Colonic mucosa (tissue), 4 donors: Measurements from ENCODE around the gene SPPL3. TPM values are rescaled to one million over a fixed set of nuclear protein-coding genes. Genes with fewer than 3 reads are reported as not detected.
A peak's percentile ranks its signal among the peaks of the same experiment; 100 is the strongest.

Experiments used
- DNase-seq: peaks from one replicate; pipeline ENCODE4 v3.0.0-alpha.2; 2020
- H3K27ac ChIP-seq: fragments of 200-600 bp; one replicate; pipeline ENCODE4 v1.8.0; 2021
- H3K27me3 ChIP-seq: fragments of 200-600 bp; one replicate; pipeline ENCODE4 v1.8.0; 2021
- H3K36me3 ChIP-seq: fragments of 200-600 bp; one replicate; pipeline ENCODE4 v1.8.0; 2021
- H3K4me1 ChIP-seq: fragments of 200-600 bp; one replicate; pipeline ENCODE4 v1.8.0; 2021; ENCODE audit warnings: mild to moderate bottlenecking
- H3K4me3 ChIP-seq: fragments of 200-600 bp; one replicate; pipeline ENCODE4 v1.8.0; 2021
- H3K9ac ChIP-seq, 2 donors: one replicate each; pipeline ENCODE4 v1.7.0; 2013; ENCODE audit warnings: control low read depth in 2 of 2, low read depth in 2 of 2, low read length in 2 of 2
- H3K9me3 ChIP-seq: fragments of 200-600 bp; one replicate; pipeline ENCODE4 v1.8.0; 2021
- intact Hi-C: fragments of 100-400 bp; cut with DNase I; formaldehyde crosslinking; loops from one replicate; pipeline ENCODE4 v1.14.1; 2022
- total RNA-seq, 2 donors: library from RNA; stranded (reverse); fragmentation: NEBNext Ultra II Directional in 1 of 2; extraction: Animal tissue kit (Norgen Biotek cat#: 25700) in 1 of 2; gene quantifications; one replicate each; pipeline ENCODE4 v1.2.1, GENCODE V29; 2021
- TF ChIP-seq, protein P1 (sequence below): fragments of 200-600 bp; IDR thresholded peaks from one replicate; pipeline ENCODE4 v1.8.0; 2022; ENCODE audit warnings: antibody characterized with exemption, mild to moderate bottlenecking
- donor health status: healthy.
- donor health status: DM: no; HTN: no; CAD: no.
- donor health status: DM: no; HTN: no; CAD: no.

Gene SPPL3
- total RNA-seq, 2 donors from 2014 or later = 44.7 to 55.2 TPM

DNA sequence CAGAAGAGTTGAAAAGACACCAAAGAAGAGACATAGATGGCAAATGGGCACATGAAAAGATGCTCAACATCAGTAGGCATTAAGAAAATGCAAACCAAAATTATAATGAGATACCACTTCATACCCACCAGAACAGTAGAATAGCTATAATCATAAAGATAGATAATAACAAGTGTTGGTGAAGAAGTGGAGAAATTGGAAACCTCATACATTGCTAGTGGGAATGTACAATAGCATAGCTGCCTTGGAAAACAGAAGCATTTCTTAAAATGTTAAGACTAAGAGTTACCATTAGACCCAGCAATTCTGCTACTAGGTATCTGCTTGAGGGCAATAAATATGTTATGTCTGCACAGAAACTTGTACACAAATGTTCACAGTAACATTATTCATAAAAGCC, 99.7 kb downstream of the SPPL3 start:
- H3K27me3 ChIP-seq = no peaks in the 10 kb centered on the region
- TF ChIP-seq, protein P1, sequence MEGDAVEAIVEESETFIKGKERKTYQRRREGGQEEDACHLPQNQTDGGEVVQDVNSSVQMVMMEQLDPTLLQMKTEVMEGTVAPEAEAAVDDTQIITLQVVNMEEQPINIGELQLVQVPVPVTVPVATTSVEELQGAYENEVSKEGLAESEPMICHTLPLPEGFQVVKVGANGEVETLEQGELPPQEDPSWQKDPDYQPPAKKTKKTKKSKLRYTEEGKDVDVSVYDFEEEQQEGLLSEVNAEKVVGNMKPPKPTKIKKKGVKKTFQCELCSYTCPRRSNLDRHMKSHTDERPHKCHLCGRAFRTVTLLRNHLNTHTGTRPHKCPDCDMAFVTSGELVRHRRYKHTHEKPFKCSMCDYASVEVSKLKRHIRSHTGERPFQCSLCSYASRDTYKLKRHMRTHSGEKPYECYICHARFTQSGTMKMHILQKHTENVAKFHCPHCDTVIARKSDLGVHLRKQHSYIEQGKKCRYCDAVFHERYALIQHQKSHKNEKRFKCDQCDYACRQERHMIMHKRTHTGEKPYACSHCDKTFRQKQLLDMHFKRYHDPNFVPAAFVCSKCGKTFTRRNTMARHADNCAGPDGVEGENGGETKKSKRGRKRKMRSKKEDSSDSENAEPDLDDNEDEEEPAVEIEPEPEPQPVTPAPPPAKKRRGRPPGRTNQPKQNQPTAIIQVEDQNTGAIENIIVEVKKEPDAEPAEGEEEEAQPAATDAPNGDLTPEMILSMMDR = no peak
- no peaks in the 10 kb centered on the region for H3K9me3 ChIP-seq
- no peak overlapping the region for H3K9ac ChIP-seq
- no peak overlapping the region for H3K27ac ChIP-seq
- no peak for DNase-seq
- no peak overlapping the region for H3K4me3 ChIP-seq
- peaks cover under 1% of the 10 kb centered on the region for H3K36me3 ChIP-seq
- intact Hi-C loops = no loop called here
- no peaks in the 10 kb centered on the region for H3K4me1 ChIP-seq

DNA sequence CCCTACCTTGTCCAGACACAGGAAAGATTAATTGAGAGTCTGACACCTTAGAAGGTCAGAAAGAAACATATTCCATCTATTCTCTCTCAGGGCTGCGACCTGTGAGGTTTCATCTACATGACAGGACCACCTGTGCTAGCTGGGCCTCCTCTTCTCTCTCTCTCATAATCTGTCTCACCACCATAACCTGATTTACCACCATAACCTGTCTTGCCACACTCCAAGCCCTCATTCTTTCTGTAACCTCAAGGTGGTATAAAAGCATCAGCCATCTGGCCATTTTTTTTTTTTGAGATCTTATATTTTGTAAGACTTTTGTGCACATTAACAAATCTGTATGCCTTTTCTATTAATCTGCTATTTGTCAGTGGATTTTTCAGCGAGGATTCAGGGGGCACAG, 103.0 kb downstream of the SPPL3 start:
- no peak overlapping the region for H3K9ac ChIP-seq
- no peaks in the 10 kb centered on the region for H3K36me3 ChIP-seq
- H3K4me1 ChIP-seq = no peaks in the 10 kb centered on the region
- TF ChIP-seq, protein P1 = no peak
- no peaks in the 10 kb centered on the region for H3K9me3 ChIP-seq
- H3K27me3 ChIP-seq = no peaks in the 10 kb centered on the region
- no peak overlapping the region for H3K27ac ChIP-seq
- DNase-seq = no peak
- intact Hi-C loops = no loop called here
- no peak overlapping the region for H3K4me3 ChIP-seq

DNA sequence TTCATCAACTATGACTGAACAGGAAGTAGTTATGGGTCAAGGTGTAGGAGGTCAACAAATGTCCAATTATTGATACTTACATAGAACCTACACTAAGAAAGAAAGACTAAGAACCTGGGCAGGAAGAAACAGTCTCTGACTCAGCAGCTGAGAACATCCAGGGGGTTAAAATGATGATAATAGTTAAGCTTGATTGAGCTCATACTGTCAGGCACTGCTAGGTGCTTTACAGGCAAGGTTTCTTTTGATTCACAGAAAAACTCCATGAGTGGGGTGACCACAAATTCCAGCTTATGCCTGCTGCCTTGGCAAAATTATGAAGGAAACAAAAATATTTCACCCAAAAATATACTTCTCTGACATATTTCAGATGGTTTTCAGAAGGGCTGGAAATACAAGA, 103.5 kb downstream of the SPPL3 start:
- no peak for DNase-seq
- TF ChIP-seq, protein P1 = no peak
- Histone ChIP-seq H3K4me3 (no peak overlapping the region), H3K4me1 (no peaks in the 10 kb centered on the region), H3K36me3 (no peaks in the 10 kb centered on the region), H3K9me3 (no peaks in the 10 kb centered on the region), H3K9ac (no peak overlapping the region), H3K27ac (no peak overlapping the region), H3K27me3 (no peaks in the 10 kb centered on the region)
- intact Hi-C loops = no loop called here

DNA sequence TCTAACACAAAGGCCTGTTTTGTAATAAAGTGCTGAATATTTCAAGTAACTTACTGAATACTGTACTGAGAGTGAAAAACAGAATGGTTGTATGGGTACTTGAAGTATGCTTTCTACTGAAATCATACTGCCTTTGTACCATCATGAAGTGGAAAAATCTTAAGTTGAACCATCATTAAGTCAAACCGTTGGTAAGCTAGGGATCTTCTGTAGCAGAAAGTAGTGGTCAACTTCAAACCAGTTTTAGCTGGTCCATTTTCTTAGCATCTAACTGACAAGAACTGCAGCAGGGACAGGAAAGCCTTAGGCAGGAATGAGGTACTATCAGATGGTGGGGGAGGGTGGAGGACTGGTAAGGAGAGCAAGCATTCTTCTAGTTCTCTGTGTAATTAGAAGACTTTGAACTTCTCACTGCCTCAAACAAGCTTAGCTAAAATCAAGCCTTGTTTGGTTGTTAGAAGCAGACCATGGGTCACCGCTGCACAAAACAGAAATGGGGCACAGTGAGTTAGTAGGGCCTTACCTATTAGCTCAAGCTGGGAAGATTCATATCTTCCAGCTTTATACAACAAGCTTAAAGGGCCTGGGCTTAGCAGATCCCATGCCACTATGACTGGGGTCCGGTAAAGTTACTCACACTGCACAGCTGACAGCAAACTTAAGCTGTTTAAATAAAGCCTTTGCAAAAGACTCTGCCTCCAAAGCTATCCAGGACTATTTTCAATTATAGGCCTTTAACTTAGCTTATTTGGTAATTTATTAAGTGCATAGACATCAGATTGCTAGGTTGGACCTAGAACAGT, 104.7 kb downstream of the SPPL3 start:
- Histone ChIP-seq H3K9me3 (no peaks in the 10 kb centered on the region), H3K4me1 (no peaks in the 10 kb centered on the region)
- intact Hi-C loops = no loop called here

DNA sequence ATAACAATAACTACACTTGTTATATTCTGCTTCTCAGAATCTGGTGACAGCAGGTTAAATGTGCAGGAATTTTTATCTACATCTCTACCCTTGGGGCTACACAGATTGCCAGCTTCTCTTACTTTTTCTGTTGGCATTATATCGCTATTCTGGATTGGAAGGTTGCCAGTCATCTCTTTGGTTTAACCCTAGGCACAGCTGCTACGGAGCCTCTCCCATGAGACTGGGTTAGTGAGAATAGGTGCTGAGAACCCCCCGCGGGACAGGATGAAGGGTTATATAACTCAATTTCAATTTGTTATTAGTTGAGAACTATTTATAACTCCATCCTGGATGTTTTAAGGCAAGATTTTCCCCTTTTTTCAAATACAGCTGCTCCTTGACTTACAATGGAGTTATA, 105.5 kb downstream of the SPPL3 start:
- Histone ChIP-seq H3K27ac (no peak overlapping the region), H3K4me1 (no peaks in the 10 kb centered on the region), H3K9me3 (no peaks in the 10 kb centered on the region), H3K27me3 (no peaks in the 10 kb centered on the region), H3K9ac (no peak overlapping the region), H3K4me3 (no peak overlapping the region), H3K36me3 (no peaks in the 10 kb centered on the region)
- intact Hi-C loops = no loop called here
- TF ChIP-seq, protein P1 = no peak
- DNase-seq = no peak

More for the DNA sequence above, 104.7 kb downstream of the SPPL3 start:
- Histone ChIP-seq H3K9ac (peak overlapping the region in 1 of 2 donors; percentile 9), H3K4me3 (no peak overlapping the region), H3K27me3 (no peaks in the 10 kb centered on the region), H3K36me3 (no peaks in the 10 kb centered on the region), H3K27ac (no peak overlapping the region)
- no peak for DNase-seq
- TF ChIP-seq, protein P1 = no peak
